Endometrium (tissue), 2 donors: Measurements from ENCODE around the gene TMEFF1.

Experiments
- FAIRE-seq: peaks from 2 replicates; lab custom pipeline; 2012; peaks lifted over from hg19 to GRCh38; lab: Jason Lieb, UNC
- donor health status: control.
- donor health status: control.

Gene TMEFF1

DNA sequence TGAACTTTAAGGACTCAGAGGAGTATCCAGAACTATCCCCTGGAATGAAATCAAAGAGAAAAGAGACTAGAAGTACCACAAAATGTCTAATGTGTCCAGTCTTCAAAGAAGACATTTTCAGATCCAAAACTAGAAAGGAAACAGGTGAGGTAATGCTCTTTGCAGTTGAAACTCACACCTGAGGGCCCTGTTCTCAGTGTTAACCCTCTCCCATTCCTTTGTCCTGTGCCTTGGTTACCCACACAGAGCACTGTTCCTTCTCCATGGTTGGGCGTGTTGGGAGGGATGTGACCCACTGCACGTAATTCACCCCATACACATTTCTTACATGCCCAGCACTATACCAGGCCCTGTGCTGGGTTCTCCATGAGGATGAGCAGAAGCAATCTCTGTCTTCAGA is 24.7 kb upstream of the TMEFF1 start:
- no peak for FAIRE-seq

DNA sequence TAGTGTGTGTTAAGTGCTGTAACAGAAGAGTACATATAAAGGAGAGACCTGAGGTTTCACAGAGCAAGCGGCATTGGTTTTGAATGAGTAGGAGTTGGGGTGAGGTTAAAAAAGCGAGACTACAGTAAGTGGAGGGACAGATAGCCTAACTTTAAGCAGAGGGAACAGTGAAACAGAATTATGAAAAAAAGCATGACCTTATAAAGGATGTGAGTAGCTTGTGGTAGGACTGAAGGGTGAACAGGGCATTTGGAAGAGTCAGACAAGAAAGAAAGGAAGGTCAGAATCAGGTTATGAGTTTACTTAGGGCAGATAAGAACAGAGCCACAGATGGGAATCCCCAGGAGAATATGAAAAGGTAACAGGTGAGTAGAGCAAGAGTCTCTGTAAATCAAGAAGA is 23.5 kb upstream of the TMEFF1 start:
- FAIRE-seq: no peak

DNA sequence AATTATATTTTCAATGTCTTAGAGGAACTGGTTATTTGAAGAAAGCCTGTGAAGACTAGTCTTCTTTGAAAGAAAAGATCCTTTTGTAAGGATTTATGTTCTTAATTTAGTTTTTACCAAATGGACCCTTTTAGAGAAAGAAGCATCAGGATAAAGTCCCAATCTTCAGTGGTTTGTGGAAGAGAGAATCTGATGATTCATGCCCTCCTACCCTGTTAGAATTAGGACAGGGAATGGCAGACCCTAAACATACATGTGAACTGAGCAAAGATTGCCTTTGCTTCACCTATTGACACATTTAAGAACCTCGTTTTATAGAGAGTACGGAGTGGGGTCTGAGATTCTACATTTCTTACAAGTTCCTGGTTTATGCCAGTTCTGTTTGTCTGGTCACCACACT is 20.1 kb upstream of the TMEFF1 start:
- no peak for FAIRE-seq

DNA sequence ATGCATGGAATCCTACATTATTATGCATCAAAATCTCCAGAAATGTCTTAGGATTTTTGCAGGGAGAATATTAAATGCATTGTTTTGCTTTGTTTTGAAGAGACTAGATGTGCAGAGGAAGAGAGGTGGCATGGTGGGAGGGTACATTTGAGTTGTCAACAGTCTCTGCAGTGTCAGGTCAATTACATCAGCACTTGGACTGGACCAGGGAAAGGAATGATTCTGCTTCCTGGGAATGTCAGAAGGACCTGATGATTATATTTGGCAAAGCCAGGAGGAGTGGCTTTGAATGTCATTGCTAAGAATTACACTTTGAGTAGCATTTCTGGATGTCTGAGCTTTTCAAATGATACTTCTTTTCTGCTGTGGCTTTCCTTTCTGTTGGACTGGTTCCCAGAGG is 17.5 kb upstream of the TMEFF1 start:
- no peak for FAIRE-seq

DNA sequence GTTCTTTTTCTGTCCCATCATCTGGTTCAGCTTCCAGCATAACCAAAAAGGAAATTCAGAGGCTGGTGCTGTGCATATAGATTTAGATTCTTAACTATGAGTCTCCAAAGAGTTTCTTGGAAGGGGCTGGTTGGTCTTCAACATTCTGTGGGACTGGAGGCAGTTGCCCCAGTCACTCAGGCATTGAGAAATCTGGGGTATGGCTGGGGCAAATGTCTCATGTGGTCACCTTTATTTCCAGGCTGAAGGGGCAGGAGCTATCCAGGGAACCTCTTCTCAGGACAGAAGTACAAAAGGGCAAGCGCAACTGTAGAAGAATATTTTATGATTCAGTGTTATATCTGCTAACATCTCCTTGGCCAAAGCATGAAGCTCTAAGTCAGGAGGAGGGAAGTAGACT is 15.4 kb upstream of the TMEFF1 start:
- no peak for FAIRE-seq

- no peak for FAIRE-seq
Measured at GRCh38 chr9:100459963-100460362, 13.0 kb upstream of the TMEFF1 start.

DNA sequence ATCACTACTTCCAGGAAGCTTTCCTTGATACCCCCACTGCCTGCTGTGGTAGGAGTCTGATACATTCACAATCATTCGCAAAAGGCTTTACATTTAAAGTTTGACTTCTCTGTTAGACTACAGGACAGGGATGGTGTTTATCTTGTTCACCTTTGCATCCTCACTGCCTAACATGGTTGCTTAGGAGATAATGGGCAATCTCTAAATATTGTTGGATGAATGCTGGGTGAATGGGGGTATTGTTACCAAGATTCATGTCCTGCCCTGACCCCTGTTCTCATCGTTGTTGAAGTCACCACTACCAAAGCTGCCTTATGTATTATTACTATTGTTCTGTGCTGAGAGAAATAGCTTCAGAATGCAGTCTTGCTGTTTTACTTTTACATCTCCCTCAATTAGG is 7.7 kb upstream of the TMEFF1 start:
- no peak for FAIRE-seq

DNA sequence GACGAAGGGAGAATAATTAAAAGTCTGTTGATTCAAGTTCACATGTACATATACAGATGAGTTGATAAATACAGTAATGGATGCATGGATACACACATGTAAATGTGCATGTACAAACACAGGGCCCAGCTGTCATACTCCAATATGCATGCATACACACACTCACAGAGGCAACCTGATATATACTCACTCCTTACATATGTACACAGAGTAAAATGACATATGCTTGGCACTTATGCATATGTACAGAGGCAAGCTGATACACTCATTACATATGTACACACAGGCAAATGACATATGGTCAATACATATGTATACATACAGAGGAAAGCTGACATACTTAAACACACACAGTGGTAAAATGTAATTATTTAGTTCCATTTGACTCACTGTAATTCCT is 7.2 kb upstream of the TMEFF1 start:
- no peak for FAIRE-seq

- FAIRE-seq: no peak
Measured at GRCh38 chr9:100466171-100466828, 6.6 kb upstream of the TMEFF1 start.

GRCh38 chr9:100466829-100467221 is 6.1 kb upstream of the TMEFF1 start:
- FAIRE-seq: no peak

- FAIRE-seq: no peak
Measured at GRCh38 chr9:100468041-100468440, 4.9 kb upstream of the TMEFF1 start.

DNA sequence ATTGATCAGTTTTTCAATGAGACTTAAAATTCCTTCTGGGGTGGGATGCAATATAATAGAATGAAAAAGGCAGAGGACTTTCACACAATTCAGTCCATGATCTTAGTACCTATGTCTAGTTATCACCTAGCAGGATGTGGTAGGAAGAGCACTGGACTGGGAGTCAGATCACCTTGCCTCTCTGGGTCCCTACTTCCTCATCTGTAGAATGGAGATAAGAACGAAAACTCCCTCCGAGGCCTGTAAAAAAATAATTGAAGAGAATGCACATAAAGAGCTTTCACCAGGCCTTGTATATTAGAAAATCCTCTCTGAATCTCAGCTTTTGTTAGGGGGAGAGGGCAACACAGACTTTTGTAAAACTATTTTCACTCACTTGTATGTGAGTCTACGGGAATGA is 681 bp upstream of the TMEFF1 start:
- no peak for FAIRE-seq

GRCh38 chr9:100473276-100474081 is 530 bp downstream of the TMEFF1 start:
- FAIRE-seq: no peak

GRCh38 chr9:100474082-100474923 is 1.4 kb downstream of the TMEFF1 start:
- no peak for FAIRE-seq

GRCh38 chr9:100474924-100475276 is 2.0 kb downstream of the TMEFF1 start:
- no peak for FAIRE-seq

DNA sequence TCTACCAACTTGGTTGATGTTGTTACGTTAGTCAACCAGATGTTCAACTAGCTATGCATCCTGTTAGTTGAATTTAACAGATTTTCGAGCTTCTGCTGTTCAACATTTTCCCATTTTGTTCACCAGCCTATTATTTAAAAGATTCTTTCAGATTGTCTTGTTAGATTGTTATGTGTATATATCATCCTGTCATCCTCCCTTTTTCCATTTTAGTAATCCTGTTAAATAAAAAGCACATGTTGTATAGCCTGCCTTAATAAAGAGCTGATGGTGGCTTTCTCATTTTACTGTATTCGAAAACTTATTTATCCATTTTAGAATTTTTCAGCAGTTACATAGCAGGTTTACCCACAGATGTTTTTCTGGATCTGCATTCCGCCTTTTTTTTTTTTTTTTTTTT is 4.3 kb downstream of the TMEFF1 start:
- peak; percentile 4 for FAIRE-seq

GRCh38 chr9:100478192-100478591 is 5.2 kb downstream of the TMEFF1 start:
- FAIRE-seq: no peak

- FAIRE-seq: no peak
Measured at GRCh38 chr9:100479820-100480219, 6.9 kb downstream of the TMEFF1 start.

DNA sequence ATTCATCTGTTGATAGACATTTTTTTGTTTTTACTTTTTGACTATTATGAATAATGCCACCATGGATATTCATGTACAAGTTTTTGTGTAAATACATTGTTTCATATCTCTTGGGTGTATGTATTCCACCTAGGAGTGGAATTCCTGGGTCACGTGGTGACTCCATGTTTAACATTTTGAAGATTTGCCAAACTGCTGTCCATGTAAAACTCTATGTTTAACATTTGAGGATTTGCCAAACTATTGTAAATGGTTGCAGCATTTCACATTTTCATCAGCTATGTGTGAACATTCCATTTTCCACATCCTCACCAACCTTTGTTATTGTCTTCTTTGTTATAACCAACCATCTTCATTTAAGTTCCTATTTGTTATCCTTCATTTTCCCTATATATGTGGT is 12.2 kb downstream of the TMEFF1 start:
- FAIRE-seq: no peak

DNA sequence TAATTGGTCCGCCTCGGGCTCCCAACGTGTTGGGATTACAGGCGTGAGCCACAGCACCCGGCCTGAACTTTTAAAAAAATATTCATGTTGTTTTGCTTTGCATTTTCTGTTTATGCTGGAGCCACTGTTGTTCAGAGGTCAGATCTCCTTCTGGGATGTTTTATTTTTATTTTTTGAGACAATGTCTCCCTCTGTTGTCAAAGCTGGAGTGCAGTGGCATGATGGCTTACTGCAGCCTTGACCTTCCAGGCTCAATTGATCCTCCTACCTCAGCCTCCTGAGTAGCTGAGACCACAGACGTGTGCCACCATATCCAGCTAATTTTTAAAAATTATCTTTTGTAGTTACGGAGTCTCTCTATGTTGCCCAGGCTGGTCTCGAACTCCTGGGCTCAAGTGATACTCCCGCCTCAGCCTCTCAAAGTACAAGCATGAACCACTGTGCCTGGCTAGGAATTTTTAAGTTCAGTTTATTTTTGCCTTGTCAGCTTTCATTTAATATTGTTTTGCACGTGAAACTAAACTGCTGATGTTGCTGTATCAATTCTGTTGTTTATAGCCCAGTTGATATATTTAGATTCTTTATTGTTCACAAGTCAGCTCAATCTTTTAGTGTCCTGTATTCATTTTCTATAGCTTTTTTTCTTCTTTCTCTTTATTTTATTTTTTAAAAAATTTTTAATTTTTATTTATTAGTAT is 13.7 kb downstream of the TMEFF1 start:
- FAIRE-seq: no peak

- FAIRE-seq: no peak
Measured at GRCh38 chr9:100488177-100488576, 15.2 kb downstream of the TMEFF1 start.

GRCh38 chr9:100489836-100490235 is 16.9 kb downstream of the TMEFF1 start:
- no peak for FAIRE-seq

DNA sequence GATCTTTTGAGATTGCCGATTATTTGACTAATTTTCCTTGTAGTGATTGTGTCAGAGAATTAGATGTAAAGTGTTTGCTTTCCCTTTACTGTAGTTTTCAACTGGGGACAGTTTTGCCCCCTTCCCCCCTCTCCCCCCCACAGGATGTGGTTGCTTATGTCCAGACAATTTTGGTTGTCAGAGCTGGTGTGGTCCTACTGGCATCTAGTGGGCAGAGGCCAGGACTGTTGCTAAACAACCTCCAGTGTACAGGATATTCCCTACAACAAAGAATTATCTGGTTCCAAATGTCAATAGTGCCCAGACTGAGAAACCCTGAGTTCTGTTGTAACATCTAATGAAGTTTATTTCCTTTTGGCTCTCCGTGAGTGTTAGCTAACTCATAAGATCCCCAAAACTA is 20.0 kb downstream of the TMEFF1 start:
- FAIRE-seq: no peak
